Aorta (tissue), 5 donors: ENCODE measurements around the gene IGFBPL1. TPM values are rescaled to one million over a fixed set of nuclear protein-coding genes. Genes with fewer than 3 reads are reported as not detected.
"Not testable (repeated sequence)": the region's sequence is repeated elsewhere in the genome, so short reads cannot be mapped to it uniquely, and the experiment has no call there.

Experiments
- ATAC-seq: fragments of 200-7000 bp; cut with Tn5 transposase; one replicate; pipeline ENCODE4 v1.9.1; 2022; ENCODE audit warnings: moderate library complexity; ENCODE audit not compliant: low FRiP score
- DNase-seq, 2 donors: peaks; one replicate each; pipeline ENCODE4 v3.0.0-alpha.2; 2020
- H3K27ac ChIP-seq, 2 donors: one replicate each; pipeline ENCODE4 v1.5.1; 2013; ENCODE audit warnings: low read length in 2 of 2, mild to moderate bottlenecking in 2 of 2, moderate library complexity in 2 of 2, control low read depth in 1 of 2, inconsistent platforms in 1 of 2, low read depth in 1 of 2
- H3K27me3 ChIP-seq, 2 donors: one replicate each; pipeline ENCODE4 v1.6.1; 2013; ENCODE audit warnings: control low read depth in 1 of 2, low read length in 1 of 2, mild to moderate bottlenecking in 1 of 2, moderate library complexity in 1 of 2; ENCODE audit not compliant: insufficient read depth in 2 of 2, control insufficient read depth in 1 of 2
- H3K36me3 ChIP-seq, 2 donors: one replicate each; pipeline ENCODE4 v1.6.1; 2013; ENCODE audit warnings: control low read depth in 1 of 2, low read length in 1 of 2, mild to moderate bottlenecking in 1 of 2; ENCODE audit not compliant: insufficient read depth in 2 of 2, control insufficient read depth in 1 of 2
- H3K4me1 ChIP-seq, 2 donors: one replicate each; pipeline ENCODE4 v1.6.1; 2013; ENCODE audit warnings: low read length in 2 of 2, control low read depth in 1 of 2, mild to moderate bottlenecking in 1 of 2, moderate library complexity in 1 of 2; ENCODE audit not compliant: insufficient read depth in 2 of 2, control insufficient read depth in 1 of 2
- H3K4me3 ChIP-seq, 2 donors: one replicate each; pipeline ENCODE4 v1.5.1; 2013; ENCODE audit warnings: low read length in 2 of 2, control low read depth in 1 of 2, mild to moderate bottlenecking in 1 of 2
- H3K9me3 ChIP-seq: one replicate; pipeline ENCODE4 v1.6.1; 2013; ENCODE audit warnings: mild to moderate bottlenecking, low read length; ENCODE audit not compliant: control insufficient read depth
- WGBS, 2 donors: extraction: QIAGEN DNeasy Blood & Tissue Kit; methylation state at CpG; one replicate each; pipeline ENCODE4 v1.1.7; 2013; 5-methylcytosine and 5-hydroxymethylcytosine counted together
- intact Hi-C, 2 donors: fragments of 100-400 bp; cut with DNase I; formaldehyde crosslinking; loops; one replicate each; pipeline versions ENCODE4 v1.14.2 to v1.15.0; 2022
- polyA plus RNA-seq, 2 donors: library from polyadenylated mRNA; stranded (reverse); fragments of 200-250 nt; gene quantifications; one replicate each; pipeline ENCODE4 v1.2.3, GENCODE V29; 2013
- total RNA-seq, 2 donors: library from RNA; stranded (reverse); fragmentation: NEBNext Ultra II Directional; extraction: Animal tissue kit (Norgen Biotek cat#: 25700); gene quantifications; one replicate each; pipeline ENCODE4 v1.2.1, GENCODE V29; 2021
- donor health status: healthy with polysubstance abuse.
- donor health status: Bipolar disorder and iron deficiency.
- donor health status: DM: no; HTN: no; CAD: no.
- donor health status: DM: no; HTN: no; CAD: no.
- donor health status: DM: yes; HTN: yes; CAD: no.

The IGFBPL1 gene
- total and polyA plus RNA-seq, 4 donors = 0.72 to 27.8 (median 3.9) TPM

GRCh38 chr9:38380872-38381534 lies 43.3 kb downstream of the IGFBPL1 start:
- 68 to 70% methylated on average over 8 of the region's 8 CpGs for WGBS, 2 donors
- intact Hi-C loops = no loop called here
- Histone ChIP-seq H3K9me3 (no peaks in the 10 kb centered on the region), H3K27me3 (no peaks in the 10 kb centered on the region), H3K4me1 (peaks cover 0 to 4% of the 10 kb centered on the region in 2 donors), H3K36me3 (no peaks in the 10 kb centered on the region), H3K27ac (peak overlapping the region in 1 of 2 donors; percentile 52), H3K4me3 (no peak overlapping the region)
- DNase-seq (peak in 1 of 2 donors; percentile 29), ATAC-seq (no peak)

- ATAC-seq (no peak), DNase-seq (no peak)
- no peak overlapping the region for H3K4me3 ChIP-seq
- 91 to 93% methylated on average over 6 of the region's 6 CpGs for WGBS, 2 donors
- intact Hi-C loops = no loop called here
- no peaks in the 10 kb centered on the region for H3K9me3 ChIP-seq
- no peaks in the 10 kb centered on the region for H3K36me3 ChIP-seq
- H3K27ac ChIP-seq = no peak overlapping the region
- H3K4me1 ChIP-seq = peaks cover 0 to 4% of the 10 kb centered on the region in 2 donors
- no peaks in the 10 kb centered on the region for H3K27me3 ChIP-seq
Measured at GRCh38 chr9:38380230-38380871, 43.9 kb downstream of the IGFBPL1 start.

GRCh38 chr9:38377336-38378083 lies 46.7 kb downstream of the IGFBPL1 start:
- H3K4me1 ChIP-seq, H3K36me3 ChIP-seq, H3K4me3 ChIP-seq, H3K27me3 ChIP-seq, ATAC-seq, H3K9me3 ChIP-seq, intact Hi-C loops: not testable (repeated sequence)
- H3K27ac ChIP-seq = peak overlapping the region; percentile 43 to 60
- peak; percentile 29 to 56 for DNase-seq
- 96 to 98% methylated on average over 26 to 42 of the region's 42 CpGs for WGBS, 2 donors

GRCh38 chr9:38376021-38376670 lies 48.1 kb downstream of the IGFBPL1 start:
- ATAC-seq (no peak), DNase-seq (peak; percentile 33 to 48)
- 59% methylated on average over 9 of the region's 9 CpGs for WGBS, 2 donors
- no peaks in the 10 kb centered on the region for H3K9me3 ChIP-seq
- H3K4me3 ChIP-seq = no peak overlapping the region
- no peaks in the 10 kb centered on the region for H3K36me3 ChIP-seq
- H3K4me1 ChIP-seq = peaks cover 0 to 4% of the 10 kb centered on the region in 2 donors
- intact Hi-C loops = no loop called here
- H3K27me3 ChIP-seq = no peaks in the 10 kb centered on the region
- H3K27ac ChIP-seq = peak overlapping the region; percentile 2 to 70

GRCh38 chr9:38375572-38375963 lies 48.7 kb downstream of the IGFBPL1 start:
- DNase-seq (peak; percentile 29 to 61), ATAC-seq (no peak)
- no peaks in the 10 kb centered on the region for H3K9me3 ChIP-seq
- no peak overlapping the region for H3K4me3 ChIP-seq
- H3K4me1 ChIP-seq = peaks cover 0 to 4% of the 10 kb centered on the region in 2 donors
- WGBS, 2 donors = 89 to 90% methylated on average over 10 of the region's 10 CpGs
- no peaks in the 10 kb centered on the region for H3K36me3 ChIP-seq
- H3K27ac ChIP-seq = no peak overlapping the region
- intact Hi-C loops = no loop called here
- H3K27me3 ChIP-seq = no peaks in the 10 kb centered on the region

- no peak overlapping the region for H3K4me3 ChIP-seq
- WGBS, 2 donors = 82 to 85% methylated on average over 5 of the region's 5 CpGs
- peaks cover 0 to 4% of the 10 kb centered on the region in 2 donors for H3K4me1 ChIP-seq
- H3K27me3 ChIP-seq = no peaks in the 10 kb centered on the region
- H3K9me3 ChIP-seq = no peaks in the 10 kb centered on the region
- no peak for ATAC-seq
- no peaks in the 10 kb centered on the region for H3K36me3 ChIP-seq
- no peak for DNase-seq
- intact Hi-C loops = no loop called here
- no peak overlapping the region for H3K27ac ChIP-seq
Measured at GRCh38 chr9:38374847-38375571, 49.2 kb downstream of the IGFBPL1 start.

GRCh38 chr9:38373679-38374078 lies 50.6 kb downstream of the IGFBPL1 start:
- no peaks in the 10 kb centered on the region for H3K9me3 ChIP-seq
- H3K27me3 ChIP-seq = no peaks in the 10 kb centered on the region
- ATAC-seq (no peak), DNase-seq (no peak)
- no peaks in the 10 kb centered on the region for H3K36me3 ChIP-seq
- H3K27ac ChIP-seq = no peak overlapping the region
- no peak overlapping the region for H3K4me3 ChIP-seq
- 85 to 88% methylated on average over 3 of the region's 3 CpGs for WGBS, 2 donors
- intact Hi-C loops = no loop called here
- peaks cover 0 to under 1% of the 10 kb centered on the region in 2 donors for H3K4me1 ChIP-seq
